CD1c-positive myeloid dendritic cell (primary cell): ENCODE results near the gene RCBTB2.

ENCODE experiments used
- DNase-seq: peaks from one replicate; pipeline ENCODE4 v3.0.0-alpha.2; 2016; ENCODE audit errors: extremely low spot score

The RCBTB2 gene

DNA sequence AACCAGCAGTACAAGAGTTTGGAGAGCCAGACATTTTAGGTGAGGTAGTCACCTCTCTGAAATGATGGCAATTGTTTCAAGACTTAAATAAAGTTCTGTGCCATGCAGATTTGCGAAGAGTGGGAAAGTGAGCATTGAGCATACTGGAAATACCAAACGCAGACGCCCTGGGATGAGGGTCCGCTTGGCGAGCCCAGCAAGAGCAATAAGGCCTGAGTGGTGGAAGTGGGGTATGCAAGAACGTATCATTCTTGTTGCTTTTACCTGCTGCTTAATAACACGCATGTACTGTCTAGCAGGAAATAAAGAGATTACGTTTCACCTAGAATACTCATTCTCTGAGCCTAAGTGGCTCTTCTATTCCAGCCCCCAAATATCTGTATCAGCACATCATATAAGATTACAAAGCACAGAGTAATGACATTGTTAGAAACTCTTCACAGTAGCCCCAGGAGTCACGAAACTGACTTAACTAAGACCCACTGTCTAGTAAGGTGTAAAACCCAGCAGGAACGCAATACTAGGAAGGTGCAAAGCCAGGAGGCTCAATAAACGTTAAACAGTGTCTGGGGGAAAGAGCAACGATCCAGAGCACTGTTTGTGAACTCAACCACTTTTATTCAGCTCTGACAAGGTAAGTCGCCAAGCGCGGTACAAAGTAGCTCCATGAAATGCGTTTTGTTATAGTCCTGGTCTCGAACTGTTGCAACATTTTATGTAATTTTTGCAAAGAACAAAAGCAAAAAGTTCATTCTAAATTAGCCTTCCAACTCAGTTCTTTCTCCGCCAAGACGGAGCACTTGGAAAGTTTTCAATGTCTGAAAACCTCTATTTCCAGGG, 1.2 kb downstream of the RCBTB2 start:
- DNase-seq: peak; percentile 21

DNA sequence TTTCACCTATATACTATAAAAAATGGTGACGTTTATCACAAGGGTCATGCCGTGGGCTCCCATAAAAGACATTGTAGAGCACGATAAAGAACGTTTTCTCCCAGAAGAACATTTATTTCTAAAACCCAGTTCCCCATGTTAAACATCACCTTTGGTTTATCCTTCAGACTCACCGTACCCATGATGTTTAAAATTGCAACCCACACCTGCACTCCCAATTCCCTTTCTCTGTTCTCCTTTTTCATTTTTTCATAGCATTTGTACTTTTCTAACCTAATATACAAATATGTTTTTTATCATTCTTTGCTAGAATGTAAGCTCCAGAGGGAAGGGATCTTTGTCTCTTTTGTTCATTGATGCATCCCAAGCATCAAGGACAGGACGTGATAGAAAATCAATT, 2.0 kb downstream of the RCBTB2 start:
- DNase-seq: no peak

DNA sequence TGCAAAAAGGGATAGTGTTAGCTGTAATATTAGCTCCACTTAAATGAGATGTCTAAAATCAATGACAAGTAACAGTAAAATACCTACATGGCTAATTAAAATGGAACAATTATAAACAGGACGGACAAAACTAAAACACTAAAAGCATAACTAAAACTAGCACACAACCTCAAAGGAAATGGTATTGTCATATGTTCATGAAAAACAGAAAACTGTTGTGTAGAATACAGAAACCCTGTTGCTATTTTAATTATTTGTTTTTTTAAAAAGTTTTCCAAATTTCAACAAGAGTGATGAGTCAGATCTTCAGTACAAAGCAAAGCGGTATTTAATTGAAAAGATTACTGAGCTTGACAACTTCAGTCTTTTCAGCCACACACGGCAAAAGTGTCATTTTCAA, 4.2 kb downstream of the RCBTB2 start:
- no peak for DNase-seq

DNA sequence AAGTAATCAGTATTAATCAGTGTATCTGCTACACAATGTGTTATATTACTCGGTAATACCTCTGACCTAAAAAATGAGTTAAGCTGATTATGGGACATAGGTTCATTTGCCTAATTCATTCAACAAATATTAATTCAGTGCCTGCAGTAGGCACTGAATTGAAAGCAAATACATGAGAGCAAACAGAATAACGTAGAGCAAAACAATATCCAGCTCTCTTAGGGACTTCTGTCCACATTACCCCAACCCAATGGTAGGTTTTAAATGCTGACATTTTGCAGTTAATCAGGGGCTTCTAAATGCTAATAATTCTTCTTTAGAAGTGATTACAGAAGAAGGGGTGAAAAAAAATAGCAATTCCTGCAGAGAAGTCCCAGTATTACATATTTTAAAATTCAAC, 4.9 kb downstream of the RCBTB2 start:
- no peak for DNase-seq

DNA sequence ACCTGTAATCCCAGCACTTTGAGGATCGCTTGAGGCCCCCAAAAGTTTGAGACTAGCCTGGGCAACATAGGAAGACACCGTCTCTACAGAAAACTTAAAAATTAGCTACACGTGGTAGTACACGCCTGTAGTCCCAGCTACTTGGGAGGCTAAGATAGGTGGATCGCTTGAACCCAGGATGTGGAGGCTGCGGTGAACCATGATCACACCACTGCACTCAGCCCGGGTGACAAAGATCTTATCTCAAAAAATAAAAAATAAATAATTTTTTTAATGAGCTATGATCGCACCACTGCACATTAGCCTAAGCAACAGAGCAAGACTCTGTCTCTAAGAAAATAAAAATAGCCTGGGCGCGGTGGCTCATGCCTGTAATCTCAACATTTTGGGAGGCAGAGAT, 6.6 kb downstream of the RCBTB2 start:
- no peak for DNase-seq

DNA sequence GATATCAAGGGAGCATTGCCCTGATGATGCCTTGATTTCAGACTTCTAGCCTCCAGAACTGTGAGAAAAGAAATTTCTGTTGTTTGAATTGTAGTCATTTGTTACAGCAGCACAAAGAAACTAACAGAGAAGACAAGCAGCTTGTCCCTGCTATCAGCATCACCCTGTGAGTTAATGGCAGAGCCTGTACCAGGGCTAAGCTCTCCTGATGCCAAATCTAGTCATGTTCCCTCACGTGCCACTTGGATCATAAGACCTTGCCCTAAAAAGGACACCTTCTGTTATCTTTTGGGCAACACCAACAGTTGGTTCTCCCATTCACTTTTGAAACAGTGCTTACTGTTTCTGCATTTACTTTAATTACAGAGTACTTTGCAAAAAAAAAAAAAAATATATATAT, 14.8 kb downstream of the RCBTB2 start:
- DNase-seq: no peak

DNA sequence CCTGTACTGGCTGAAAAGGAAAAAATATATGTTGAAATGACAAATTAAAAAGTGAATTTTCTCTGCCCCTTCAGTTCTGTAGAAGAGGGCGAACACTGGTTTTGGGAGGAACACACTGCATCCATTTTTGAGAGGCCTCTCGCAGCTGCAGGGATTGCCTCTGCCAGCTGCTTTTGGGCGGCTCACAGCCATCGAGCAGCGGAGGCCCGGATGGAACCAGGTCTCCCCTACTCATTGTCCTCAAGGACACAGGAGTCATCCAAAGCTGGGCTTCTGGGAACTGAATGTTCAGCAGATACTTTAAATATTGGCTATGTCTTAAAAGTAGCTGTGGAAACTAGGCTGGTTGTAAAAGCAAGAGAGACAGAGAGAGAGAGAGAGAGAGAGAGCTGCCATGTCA, 17.1 kb downstream of the RCBTB2 start:
- DNase-seq: no peak

DNA sequence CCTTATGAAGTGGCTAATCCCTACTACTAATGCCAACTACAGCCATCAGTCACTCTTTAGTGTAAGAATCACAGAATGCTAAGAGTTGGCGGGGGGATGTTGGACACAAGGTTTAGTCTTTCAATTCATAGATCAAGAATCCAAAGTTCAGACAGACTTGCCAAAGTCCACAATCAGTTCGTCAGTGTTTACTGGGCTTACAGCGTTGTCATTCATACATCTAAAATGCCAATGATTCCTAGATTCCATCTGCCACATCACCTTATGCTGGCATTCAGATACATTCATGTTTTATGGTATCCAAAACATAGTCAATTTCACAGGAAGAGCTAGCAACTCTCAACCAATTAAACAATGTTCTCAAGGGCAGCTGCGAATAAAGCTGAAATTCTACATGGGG, 18.1 kb downstream of the RCBTB2 start:
- no peak for DNase-seq

DNA sequence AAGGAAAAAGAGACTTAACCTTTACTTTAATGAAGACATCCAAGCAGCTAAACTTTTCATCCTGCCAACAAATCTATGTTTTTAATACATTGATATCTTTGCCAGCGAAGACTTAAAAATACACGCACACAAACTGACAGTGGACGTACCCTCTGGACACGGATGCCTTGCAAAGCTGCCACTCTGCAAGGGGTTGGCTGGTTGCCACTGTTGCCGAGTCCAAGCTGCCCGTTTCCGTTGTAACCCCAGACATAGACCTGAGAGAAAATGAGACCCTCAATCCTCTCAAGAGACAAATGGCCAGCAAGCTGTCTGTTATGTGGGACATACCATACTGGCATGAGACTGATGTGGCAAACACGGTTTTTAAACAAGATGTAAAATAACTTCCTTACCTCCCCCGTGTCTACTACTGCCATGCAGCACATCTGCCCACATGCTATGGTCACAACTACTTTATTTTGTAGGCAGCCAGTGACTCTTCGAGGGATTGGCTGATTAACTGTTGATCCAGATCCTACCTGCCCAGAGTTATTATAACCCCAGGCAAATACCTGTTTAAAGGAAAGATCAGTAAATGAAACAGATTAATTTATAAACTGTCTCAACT, 21.2 kb downstream of the RCBTB2 start:
- DNase-seq: peak; percentile 14

DNA sequence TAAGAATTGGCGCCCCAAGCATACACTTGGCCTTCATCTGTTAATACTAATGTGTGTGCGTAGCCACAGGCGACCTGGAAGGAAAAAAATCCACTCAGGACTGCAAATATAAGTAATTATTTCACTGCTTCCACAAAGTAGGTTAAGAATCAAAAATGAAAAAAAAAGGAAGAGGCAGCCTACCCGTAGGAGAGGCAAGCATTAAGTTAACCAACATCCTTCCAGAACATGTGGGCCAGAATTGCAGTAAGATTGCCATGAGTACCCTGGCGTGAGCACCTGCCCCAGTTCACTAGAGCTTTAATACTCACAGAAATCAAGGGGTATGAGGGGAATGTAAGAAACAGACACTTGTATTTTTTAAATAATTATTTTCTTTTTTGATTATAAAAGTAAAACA, 22.2 kb downstream of the RCBTB2 start:
- DNase-seq: no peak

DNA sequence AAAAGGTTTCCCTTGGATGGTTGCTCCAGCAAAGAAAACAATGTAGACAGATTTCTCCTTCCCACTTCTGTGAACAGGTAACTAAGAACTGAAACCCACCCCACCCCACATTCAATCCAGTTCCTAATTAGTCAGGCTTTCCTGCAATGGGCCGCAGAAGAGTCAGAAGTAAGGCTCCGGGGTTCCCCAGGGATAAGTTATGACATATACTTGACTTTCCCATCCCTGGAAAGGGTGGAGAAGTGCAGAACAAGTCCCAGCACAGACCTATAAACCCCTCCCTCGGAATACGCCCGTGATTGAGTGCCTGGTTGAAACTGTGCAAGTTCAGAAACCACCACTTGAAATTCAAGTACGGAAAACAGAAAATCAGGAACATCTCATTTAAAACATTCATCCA, 24.9 kb downstream of the RCBTB2 start:
- peak; percentile 33 for DNase-seq

DNA sequence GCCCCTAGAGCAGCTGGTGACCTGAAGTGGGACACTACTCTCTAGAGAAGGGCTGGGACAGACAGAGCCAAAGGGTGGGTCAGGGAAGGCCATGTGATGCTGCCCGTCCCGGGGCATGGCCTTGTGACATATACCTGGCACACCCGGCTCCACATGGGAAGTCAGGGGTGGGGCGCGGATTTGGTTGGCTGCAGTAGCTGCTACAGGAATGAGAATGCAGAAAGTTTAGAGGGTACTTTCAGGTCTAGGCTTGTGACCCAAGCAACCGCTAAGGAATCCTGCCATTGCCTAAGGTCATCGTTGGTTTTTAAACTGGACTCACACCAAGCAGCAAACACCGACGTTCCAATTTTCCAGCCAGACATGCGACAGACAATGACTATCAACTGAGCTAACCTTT, 25.9 kb downstream of the RCBTB2 start:
- no peak for DNase-seq

DNA sequence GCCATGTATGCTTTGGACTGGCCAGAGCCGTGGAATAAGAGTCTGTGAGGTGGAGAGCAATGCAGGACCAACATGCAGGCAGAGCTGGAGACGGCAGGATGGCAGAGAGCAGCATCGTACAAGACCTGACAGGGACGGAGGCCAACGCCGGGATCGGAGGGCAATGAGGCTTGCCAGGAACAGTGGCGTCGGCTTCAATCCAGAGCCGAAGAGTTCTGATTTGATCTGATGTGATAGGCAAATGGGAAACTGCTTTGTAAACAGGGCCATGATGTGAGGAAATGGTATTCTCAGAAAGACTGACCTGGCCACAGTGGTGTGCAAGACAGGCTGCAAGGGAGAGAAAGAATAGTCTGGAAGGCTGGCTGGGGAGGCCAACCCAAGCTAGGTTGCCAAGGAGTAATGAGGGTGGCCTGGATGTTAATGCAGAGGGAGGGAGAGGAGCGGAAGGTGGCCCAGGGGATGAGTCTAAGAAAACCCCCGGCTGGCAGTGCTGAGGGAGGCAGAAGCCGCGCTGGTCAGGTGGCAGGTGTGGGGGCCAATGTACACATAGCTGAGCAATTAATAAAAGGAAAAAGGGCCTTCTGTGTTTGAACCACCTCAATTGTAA, 26.7 kb downstream of the RCBTB2 start:
- no peak for DNase-seq

DNA sequence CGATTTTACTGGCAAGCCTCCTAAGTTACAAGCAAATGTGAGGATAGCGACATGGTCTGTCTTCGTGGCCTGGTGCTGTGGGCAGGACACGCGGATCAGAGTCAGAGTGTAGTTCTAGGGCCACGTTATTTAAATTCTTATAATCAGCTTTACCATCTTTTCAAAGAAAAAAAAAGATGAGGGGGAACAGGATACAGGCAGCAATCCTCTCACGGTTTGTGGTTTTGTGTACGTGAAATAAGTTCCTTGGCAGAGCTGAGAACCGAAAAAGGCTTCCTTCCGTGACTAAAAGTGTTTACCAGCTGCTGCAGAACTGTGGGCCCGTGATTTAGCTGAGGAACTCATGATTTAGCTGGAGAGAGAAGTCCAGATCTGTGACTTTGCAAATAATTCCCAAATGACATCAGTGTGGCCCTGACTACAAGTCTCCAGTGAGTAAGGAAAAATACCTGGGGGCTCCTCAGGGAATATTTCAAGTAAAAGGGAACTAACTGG, 27.2 kb downstream of the RCBTB2 start:
- peak; percentile 93 for DNase-seq

DNA sequence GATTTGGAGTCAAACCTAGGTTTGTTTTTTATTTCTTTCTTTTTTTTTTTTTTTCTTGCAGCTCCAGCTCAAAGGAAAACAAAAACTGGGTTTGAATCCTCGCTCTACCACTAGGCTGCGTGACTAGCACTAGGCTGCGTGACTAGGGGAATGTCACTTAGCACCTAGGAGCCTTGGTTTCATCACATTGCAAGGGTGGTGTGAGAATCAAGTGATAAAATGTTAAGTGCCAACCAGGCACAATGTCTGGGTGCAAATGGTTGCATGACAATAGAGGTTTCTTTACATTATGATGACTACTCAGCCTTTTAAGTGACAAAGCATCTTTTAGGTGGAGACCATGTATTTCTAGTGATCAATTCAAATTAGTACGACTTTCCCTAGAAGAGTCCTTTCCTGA, 27.9 kb downstream of the RCBTB2 start:
- peak; percentile 46 for DNase-seq

DNA sequence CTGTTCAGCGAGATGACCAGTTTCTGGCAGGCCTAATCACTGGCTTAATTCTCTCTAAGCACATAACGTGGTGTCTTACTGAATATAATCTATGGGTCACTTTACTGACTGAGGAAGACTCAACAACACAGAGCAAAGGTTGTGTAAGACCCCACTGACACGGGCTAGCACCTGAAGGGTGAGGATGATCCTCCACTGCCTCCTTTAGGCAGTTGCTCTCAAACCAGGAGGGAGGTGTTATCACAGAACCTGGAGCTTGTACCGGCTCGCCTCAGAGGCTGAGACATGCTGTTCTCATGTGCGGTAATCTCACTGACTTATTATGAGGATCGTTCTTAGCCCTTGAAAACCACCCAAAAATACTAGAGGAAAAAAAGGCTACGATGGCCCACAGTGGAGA, 28.3 kb downstream of the RCBTB2 start:
- no peak for DNase-seq

DNA sequence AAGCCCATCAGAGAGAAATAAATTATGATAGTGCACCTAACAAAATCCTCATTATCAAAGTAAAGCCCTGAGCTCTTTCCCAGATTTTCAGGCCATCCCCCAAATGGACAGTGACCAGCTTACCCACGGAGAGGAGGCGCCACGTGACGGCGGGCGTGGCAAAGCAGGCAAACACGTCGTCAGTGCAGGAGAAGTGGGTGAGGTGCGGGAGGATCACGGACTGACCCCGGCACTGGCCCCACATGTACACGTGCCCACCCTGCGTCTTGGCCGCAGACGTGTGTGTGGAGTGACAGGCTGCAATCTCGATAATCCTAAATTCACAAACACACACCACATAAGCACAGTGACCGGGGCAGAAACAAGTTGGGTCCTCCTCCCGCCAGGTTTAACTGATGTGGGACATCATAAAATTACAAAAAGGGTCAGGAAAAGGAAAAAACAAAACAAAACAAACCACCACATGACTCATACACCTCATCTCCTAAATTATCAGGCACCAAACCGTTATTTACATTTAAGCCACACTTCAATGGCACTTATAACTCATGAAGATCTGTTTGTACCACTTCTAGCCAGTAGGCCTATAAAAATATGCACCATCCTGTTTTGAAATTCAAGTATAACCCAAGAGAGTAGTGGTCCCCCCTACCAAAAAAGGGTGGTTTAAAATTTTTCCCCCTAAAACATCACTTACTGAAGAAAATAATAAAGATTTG, 30.1 kb downstream of the RCBTB2 start:
- DNase-seq: no peak

DNA sequence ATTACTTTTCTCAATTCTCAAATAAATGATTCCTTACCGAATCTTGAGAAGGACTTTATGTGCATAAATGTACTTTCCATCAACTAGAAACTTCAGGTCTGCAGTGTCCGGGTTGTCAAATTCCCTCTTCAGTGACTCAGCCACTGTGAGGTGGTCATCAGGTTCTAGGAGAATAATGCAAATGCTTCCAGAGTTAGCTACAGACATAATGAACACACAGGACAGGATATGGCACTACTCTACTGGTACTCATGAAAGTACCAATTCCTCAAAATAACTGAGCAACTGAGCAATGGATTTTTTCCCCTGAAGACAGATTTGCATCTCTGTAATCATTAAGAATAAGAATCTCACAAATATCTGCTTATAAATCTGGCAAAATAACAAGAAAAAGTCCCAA, 31.2 kb downstream of the RCBTB2 start:
- DNase-seq: peak; percentile 54

DNA sequence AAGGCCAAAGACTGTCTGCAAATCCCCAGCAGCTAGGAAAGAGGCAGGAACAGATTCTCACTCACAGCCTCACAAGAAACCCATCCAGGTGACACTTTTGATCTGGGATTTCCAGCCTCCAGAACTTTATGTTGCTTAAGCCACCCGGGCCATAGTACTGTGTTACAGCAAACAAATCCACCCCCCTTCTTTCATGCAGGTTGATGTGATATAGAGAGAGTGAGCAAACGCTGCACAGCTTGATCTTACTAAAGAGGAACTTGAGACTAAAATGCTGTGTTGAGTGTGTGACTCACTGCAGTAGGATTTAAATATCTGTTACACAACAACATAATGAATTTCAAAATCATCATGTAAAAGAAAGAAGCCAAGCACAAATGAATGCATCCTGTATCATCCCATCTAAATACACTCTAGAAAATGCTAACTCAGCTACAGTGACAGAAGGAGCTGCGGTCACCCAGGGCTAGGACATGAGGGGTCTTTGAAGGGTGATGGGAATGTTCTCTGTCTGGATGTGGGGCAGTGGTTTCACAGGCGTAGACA, 32.2 kb downstream of the RCBTB2 start:
- peak; percentile 90 for DNase-seq

DNA sequence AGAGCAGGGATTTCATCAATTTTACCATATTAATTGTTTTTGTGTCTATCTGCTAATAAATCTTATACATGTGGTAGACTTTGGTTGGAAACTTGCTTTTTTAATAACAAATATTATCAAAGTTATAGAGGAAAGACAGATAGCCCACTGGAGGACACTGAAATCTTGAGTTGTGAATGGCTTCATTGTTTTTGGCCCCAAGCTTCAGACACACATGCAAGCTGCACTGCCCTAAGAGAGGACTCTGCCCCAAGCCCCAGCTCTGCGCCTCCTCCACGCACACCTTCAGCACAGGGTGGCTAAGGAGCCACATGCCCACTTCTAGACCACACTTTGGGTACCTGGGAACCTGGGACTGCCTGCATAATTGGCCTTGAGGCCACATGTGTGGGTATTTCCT, 35.2 kb downstream of the RCBTB2 start:
- DNase-seq: no peak

DNA sequence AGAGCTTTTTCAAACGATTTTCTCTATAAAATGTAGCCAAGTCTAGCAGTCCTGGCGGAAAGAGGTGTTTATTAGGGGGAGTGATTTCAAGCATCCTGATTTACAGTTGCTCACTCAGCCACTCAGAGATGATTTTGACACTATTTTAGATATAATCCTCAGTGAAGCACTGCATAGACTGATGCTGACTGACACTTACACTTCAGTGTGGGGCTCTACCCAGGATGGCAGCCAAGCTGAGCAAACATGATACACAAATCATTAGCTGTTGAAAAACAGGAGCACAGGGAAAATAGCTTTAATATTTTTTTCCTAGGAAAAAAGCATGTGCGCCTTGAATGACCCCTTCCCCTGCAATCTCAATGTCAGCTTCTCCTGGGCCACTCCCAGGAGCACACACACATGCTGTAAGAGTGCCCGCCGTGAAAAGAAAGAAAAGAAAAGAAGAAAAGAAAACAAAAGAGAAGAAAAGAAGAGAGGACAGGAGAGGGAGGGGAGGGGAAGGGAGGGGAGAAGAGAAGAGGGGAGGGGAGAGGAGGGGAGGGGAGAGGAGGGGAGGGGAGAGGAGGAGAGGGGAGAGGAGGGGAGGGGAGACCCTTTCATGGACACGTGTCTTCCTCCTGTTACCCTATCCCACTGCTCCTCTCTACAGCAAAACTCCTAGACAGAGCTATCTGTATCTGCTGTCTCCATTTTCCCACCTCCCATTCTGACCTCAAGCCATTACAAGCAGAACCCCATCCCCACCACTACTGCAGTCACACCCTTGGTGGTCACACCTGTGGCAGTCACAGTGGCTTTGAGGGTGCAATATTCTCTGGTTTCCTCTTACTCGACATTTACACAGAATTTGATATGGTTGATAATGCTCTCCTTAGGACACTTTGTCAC, 36.4 kb downstream of the RCBTB2 start:
- no peak for DNase-seq
